Aorta (tissue), 5 donors: ENCODE data around the gene RNFT2. TPM values are rescaled to one million over a fixed set of nuclear protein-coding genes. Genes with fewer than 3 reads are reported as not detected.
A peak's percentile ranks its signal among the peaks of the same experiment; 100 is the strongest.

Experiments used
- ATAC-seq: fragments of 200-7000 bp; cut with Tn5 transposase; one replicate; pipeline ENCODE4 v1.9.1; 2022; ENCODE audit warnings: moderate library complexity; ENCODE audit not compliant: low FRiP score
- DNase-seq, 2 donors: peaks; one replicate each; pipeline ENCODE4 v3.0.0-alpha.2; 2020
- H3K27ac ChIP-seq, 2 donors: one replicate each; pipeline ENCODE4 v1.5.1; 2013; ENCODE audit warnings: low read length in 2 of 2, mild to moderate bottlenecking in 2 of 2, moderate library complexity in 2 of 2, control low read depth in 1 of 2, inconsistent platforms in 1 of 2, low read depth in 1 of 2
- H3K27me3 ChIP-seq, 2 donors: one replicate each; pipeline ENCODE4 v1.6.1; 2013; ENCODE audit warnings: control low read depth in 1 of 2, low read length in 1 of 2, mild to moderate bottlenecking in 1 of 2, moderate library complexity in 1 of 2; ENCODE audit not compliant: insufficient read depth in 2 of 2, control insufficient read depth in 1 of 2
- H3K36me3 ChIP-seq, 2 donors: one replicate each; pipeline ENCODE4 v1.6.1; 2013; ENCODE audit warnings: control low read depth in 1 of 2, low read length in 1 of 2, mild to moderate bottlenecking in 1 of 2; ENCODE audit not compliant: insufficient read depth in 2 of 2, control insufficient read depth in 1 of 2
- H3K4me1 ChIP-seq, 2 donors: one replicate each; pipeline ENCODE4 v1.6.1; 2013; ENCODE audit warnings: low read length in 2 of 2, control low read depth in 1 of 2, mild to moderate bottlenecking in 1 of 2, moderate library complexity in 1 of 2; ENCODE audit not compliant: insufficient read depth in 2 of 2, control insufficient read depth in 1 of 2
- H3K4me3 ChIP-seq, 2 donors: one replicate each; pipeline ENCODE4 v1.5.1; 2013; ENCODE audit warnings: low read length in 2 of 2, control low read depth in 1 of 2, mild to moderate bottlenecking in 1 of 2
- H3K9me3 ChIP-seq: one replicate; pipeline ENCODE4 v1.6.1; 2013; ENCODE audit warnings: mild to moderate bottlenecking, low read length; ENCODE audit not compliant: control insufficient read depth
- WGBS, 2 donors: extraction: QIAGEN DNeasy Blood & Tissue Kit; methylation state at CpG; one replicate each; pipeline ENCODE4 v1.1.7; 2013; 5-methylcytosine and 5-hydroxymethylcytosine counted together
- intact Hi-C, 2 donors: fragments of 100-400 bp; cut with DNase I; formaldehyde crosslinking; loops; one replicate each; pipeline versions ENCODE4 v1.14.2 to v1.15.0; 2022
- polyA plus RNA-seq, 2 donors: library from polyadenylated mRNA; stranded (reverse); fragments of 200-250 nt; gene quantifications; one replicate each; pipeline ENCODE4 v1.2.3, GENCODE V29; 2013
- total RNA-seq, 2 donors: library from RNA; stranded (reverse); fragmentation: NEBNext Ultra II Directional; extraction: Animal tissue kit (Norgen Biotek cat#: 25700); gene quantifications; one replicate each; pipeline ENCODE4 v1.2.1, GENCODE V29; 2021
- donor health status: healthy with polysubstance abuse.
- donor health status: Bipolar disorder and iron deficiency.
- donor health status: DM: no; HTN: no; CAD: no.
- donor health status: DM: no; HTN: no; CAD: no.
- donor health status: DM: yes; HTN: yes; CAD: no.

RNFT2 gene
- total and polyA plus RNA-seq, 4 donors, result 1.6 to 3.1 (median 2.4) TPM

DNA sequence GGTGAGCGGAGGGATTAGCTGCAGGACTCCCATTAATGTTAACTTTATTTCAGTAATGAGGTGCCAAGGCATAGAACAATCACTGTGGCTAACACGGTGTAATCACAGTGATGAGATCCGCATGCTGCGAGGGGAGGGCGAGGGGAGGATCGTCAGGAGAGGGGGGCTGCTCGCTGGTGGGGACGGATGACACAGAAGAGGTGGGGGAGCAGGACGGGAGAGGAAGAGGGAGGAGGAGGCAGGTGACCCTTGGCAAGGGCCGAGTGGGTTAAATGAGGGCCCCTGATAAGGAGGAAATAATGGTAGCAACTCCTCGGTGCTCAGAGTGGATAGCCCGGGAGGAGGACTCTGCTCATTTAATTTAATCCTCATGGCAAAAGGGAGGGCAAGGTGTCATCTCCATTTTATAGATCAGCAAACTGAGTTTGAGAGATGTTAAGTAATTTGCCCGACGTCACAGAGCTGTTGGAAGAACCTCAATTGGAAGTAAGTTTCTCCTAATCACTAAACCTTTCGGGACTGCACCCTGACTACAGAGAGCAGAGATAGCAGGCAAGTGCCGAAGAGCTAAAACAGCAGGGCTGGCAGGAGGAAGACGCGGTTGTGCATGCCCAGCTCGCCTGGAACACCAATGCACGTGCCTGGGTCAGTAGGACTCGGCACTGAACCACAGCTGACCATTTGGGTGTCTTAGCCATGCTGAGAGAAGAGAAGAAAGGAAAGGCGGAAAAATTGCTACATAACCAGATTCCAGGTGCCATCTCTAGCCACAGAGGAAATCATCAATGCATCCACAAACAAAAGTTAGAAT, 43.3 kb upstream of the RNFT2 start:
- no peaks in the 10 kb centered on the region for H3K36me3 ChIP-seq
- H3K27me3 ChIP-seq, result no peaks in the 10 kb centered on the region
- ATAC-seq, result no peak
- intact Hi-C loops, result no loop called here
- H3K27ac ChIP-seq, result no peak overlapping the region
- H3K4me1 ChIP-seq, result no peaks in the 10 kb centered on the region
- WGBS, 2 donors, result 90 to 94% methylated on average over 22 of the region's 22 CpGs
- H3K9me3 ChIP-seq, result no peaks in the 10 kb centered on the region
- no peak for DNase-seq
- H3K4me3 ChIP-seq, result no peak overlapping the region

- no peak for ATAC-seq
- no peak for DNase-seq
- 73 to 74% methylated on average over 3 of the region's 3 CpGs for WGBS, 2 donors
Measured at GRCh38 chr12:116695464-116695725, 42.7 kb upstream of the RNFT2 start.

DNA sequence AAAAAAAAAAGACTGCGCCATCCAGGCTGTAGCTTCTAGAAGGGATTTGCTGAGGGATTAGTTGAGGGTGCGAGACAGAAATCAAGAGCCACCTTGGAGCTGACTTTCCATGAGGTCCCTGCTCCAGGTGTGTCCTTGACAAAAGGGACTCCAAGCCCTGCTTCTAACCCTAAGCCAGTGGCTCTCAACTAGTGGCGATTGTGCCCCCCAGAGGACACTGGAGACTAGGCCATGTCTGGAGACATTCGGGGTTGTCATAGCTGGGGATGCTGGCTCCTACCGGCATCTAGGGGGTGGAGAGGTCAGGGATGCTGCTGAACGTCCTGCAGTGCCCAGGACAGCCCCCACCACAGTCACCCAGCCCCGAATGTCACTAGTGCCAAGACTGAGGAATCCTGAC, 40.8 kb upstream of the RNFT2 start:
- no peaks in the 10 kb centered on the region for H3K36me3 ChIP-seq
- intact Hi-C loops, result no loop called here
- no peak overlapping the region for H3K4me3 ChIP-seq
- H3K4me1 ChIP-seq, result no peaks in the 10 kb centered on the region
- ATAC-seq (no peak), DNase-seq (no peak)
- no peak overlapping the region for H3K27ac ChIP-seq
- no peaks in the 10 kb centered on the region for H3K9me3 ChIP-seq
- no peaks in the 10 kb centered on the region for H3K27me3 ChIP-seq
- WGBS, 2 donors, result 79 to 89% methylated on average over 7 of the region's 7 CpGs

More at GRCh38 chr12:116695464-116695725, 42.7 kb upstream of the RNFT2 start:
- Histone ChIP-seq H3K4me3 (no peak overlapping the region), H3K27ac (no peak overlapping the region), H3K27me3 (no peaks in the 10 kb centered on the region), H3K4me1 (no peaks in the 10 kb centered on the region), H3K9me3 (no peaks in the 10 kb centered on the region), H3K36me3 (no peaks in the 10 kb centered on the region)
- intact Hi-C loops, result no loop called here

DNA sequence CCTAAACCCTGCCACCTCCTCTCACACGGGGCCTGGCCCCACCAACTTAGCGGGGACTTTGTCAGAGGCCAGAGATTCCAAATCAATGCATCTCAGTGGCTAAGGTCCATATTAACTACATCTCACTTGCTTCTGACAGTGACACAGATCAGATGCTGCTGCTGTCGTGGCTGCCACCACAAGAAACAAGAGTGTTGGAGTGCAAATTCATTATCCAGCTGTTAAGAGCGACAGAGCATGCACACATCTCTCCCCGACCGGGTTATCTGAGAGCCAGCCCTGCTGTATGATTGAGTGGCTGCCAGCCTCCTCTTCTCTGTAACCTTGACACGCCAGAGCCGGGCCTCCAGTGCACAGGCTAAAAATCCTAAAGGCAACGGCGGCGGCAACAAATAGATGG, 40.4 kb upstream of the RNFT2 start:
- ATAC-seq, result no peak
- Histone ChIP-seq H3K36me3 (no peaks in the 10 kb centered on the region), H3K4me1 (no peaks in the 10 kb centered on the region), H3K9me3 (no peaks in the 10 kb centered on the region), H3K27ac (no peak overlapping the region), H3K4me3 (no peak overlapping the region), H3K27me3 (no peaks in the 10 kb centered on the region)
- intact Hi-C loops, result no loop called here
- WGBS, 2 donors, result 89 to 91% methylated on average over 11 of the region's 11 CpGs
- no peak for DNase-seq

DNA sequence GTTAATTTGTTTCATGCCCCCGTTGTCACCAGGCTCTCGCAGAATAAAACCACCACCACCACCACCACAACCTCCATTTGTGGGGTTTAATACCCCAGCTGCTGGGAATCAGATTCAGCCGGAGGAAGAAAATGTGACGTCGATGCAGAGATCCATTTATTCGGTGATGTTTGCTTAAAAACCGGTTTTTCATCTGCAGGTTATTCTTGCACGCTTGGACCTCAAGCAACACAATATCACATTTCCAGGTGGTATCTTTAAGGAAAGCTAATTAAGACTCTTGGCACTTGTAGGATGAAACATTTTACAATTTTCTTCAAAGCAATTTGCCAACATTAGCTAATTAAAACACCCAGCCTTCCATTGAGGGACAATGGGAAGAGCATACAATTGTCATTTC, 40.0 kb upstream of the RNFT2 start:
- DNase-seq (no peak), ATAC-seq (no peak)
- H3K27ac ChIP-seq, result no peak overlapping the region
- no peaks in the 10 kb centered on the region for H3K27me3 ChIP-seq
- no peaks in the 10 kb centered on the region for H3K36me3 ChIP-seq
- H3K4me1 ChIP-seq, result no peaks in the 10 kb centered on the region
- no peak overlapping the region for H3K4me3 ChIP-seq
- 92 to 94% methylated on average over 8 of the region's 8 CpGs for WGBS, 2 donors
- H3K9me3 ChIP-seq, result no peaks in the 10 kb centered on the region
- intact Hi-C loops, result no loop called here

- Histone ChIP-seq H3K9me3 (no peaks in the 10 kb centered on the region), H3K4me3 (no peak overlapping the region), H3K4me1 (no peaks in the 10 kb centered on the region), H3K36me3 (no peaks in the 10 kb centered on the region), H3K27ac (no peak overlapping the region), H3K27me3 (no peaks in the 10 kb centered on the region)
- intact Hi-C loops, result no loop called here
- ATAC-seq (no peak), DNase-seq (no peak)
- 36 to 46% methylated on average over 2 of the region's 2 CpGs for WGBS, 2 donors
Measured at GRCh38 chr12:116698554-116699075, 39.5 kb upstream of the RNFT2 start.

DNA sequence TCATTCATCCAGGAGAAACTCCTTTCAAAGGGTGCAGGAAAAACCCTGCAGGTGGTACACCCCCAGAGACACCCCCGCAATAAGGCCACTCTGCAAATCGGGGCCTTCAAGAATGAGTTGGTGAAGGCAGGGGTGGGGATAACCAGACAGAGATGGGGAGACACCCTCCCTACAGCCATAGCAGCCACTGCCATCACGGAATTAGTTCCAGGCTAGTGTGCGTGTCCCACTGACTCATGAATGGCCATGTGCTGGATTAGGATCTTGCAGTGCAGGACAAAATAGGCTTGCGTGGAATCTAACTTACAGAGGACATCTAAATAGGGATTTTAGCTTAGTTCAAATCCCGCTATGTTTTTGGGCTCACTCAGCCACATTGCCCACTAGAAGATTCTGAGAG, 38.0 kb upstream of the RNFT2 start:
- intact Hi-C loops, result loop anchor here in 1 of 2 donors (10.0 kb wide), 1 partner anchor 705 kb away; no protein-coding TSS in a partner anchor

GRCh38 chr12:116701432-116701831, 36.7 kb upstream of the RNFT2 start:
- Histone ChIP-seq H3K4me3 (no peak overlapping the region), H3K27me3 (no peaks in the 10 kb centered on the region), H3K9me3 (no peaks in the 10 kb centered on the region), H3K27ac (no peak overlapping the region), H3K4me1 (no peaks in the 10 kb centered on the region), H3K36me3 (no peaks in the 10 kb centered on the region)
- 95 to 97% methylated on average over 4 of the region's 4 CpGs for WGBS, 2 donors
- intact Hi-C loops, result loop anchor here in 1 of 2 donors (10.0 kb wide), 1 partner anchor 707 kb away; no protein-coding TSS in a partner anchor
- DNase-seq (no peak), ATAC-seq (no peak)

More for the DNA sequence above, 38.0 kb upstream of the RNFT2 start:
- 92 to 96% methylated on average over 6 of the region's 6 CpGs for WGBS, 2 donors
- H3K4me3 ChIP-seq, result no peak overlapping the region
- H3K9me3 ChIP-seq, result no peaks in the 10 kb centered on the region
- no peak for DNase-seq
- H3K36me3 ChIP-seq, result no peaks in the 10 kb centered on the region
- no peak for ATAC-seq
- H3K27me3 ChIP-seq, result no peaks in the 10 kb centered on the region
- no peak overlapping the region for H3K27ac ChIP-seq
- H3K4me1 ChIP-seq, result no peaks in the 10 kb centered on the region

DNA sequence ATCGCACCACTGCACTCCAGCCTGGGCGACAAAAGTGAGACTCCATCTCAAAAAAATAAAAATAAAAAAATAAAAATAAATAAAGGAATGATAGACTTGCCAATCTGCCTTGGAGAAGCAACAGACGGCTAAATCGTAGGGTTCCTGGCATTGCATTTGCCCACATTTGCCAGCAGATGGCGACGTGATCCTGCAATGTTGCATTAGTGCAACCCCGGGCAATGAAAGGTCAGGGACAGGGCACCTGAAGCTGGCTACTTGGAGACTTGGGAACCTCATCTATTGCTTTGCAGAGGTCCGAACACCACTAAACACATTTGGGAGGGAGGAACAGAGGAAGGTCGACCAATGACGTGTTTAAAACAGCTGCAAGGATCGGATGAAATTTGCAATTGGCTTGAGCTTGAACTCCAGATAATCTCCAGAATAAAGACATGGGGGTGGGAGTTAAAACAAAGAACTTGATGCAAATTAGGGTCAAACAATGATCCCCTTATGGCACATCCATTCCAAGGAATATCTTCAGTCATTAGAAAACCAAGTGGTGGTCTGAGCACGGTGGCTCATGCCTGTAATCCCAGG, 34.8 kb upstream of the RNFT2 start:
- Histone ChIP-seq H3K4me3 (no peak overlapping the region), H3K27ac (no peak overlapping the region), H3K27me3 (no peaks in the 10 kb centered on the region), H3K4me1 (no peaks in the 10 kb centered on the region), H3K36me3 (no peaks in the 10 kb centered on the region), H3K9me3 (no peaks in the 10 kb centered on the region)
- intact Hi-C loops, result loop anchor here in 1 of 2 donors (1.0 to 10.0 kb wide), 2 partner anchors 179 to 709 kb away; no protein-coding TSS in a partner anchor
- ATAC-seq (no peak), DNase-seq (peak; percentile 70 to 84)
- 27 to 28% methylated on average over 12 of the region's 12 CpGs for WGBS, 2 donors
